DMS79 treated with DMSO at 0.1 percent for 48 hours (cell line): ENCODE results near the gene VANGL1.

ENCODE experiments used
- DNase-seq: peaks from one replicate; lab custom pipeline; 2025; lab: John Stamatoyannopoulos, UW

The VANGL1 gene

DNA sequence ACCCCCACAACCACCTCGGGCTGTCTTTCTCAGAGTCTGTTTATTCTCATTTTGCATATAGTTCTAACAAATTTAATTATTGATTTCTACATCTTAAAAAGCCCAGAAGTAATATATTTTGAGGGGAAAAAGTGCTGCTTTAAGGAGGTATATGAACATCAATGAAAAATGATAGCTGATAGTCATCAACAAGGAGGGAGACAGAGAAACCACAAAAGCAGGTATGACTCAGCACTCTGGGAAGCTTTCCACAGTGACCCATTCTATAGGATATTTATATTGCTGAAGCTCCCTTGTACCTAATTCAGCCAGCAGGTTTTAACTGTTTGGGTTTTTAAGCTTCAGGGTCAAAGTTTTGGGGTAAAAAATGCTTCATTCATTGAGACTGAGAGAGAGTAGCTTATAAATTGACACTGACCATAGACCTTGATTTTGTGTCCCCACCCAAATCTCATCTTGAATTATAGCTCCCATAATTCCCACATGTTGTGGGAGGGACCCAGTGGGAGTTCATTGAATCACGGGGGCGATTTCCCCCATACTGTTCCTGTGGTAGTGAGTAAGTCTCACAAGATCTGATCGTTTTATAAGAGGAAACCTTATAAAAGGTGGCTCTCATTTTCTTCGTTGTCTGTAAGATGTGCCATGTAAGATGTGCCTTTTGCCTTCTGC lies 27.4 kb downstream of the VANGL1 start:
- no peak for DNase-seq

- DNase-seq, result no peak
Observed at GRCh38 chr1:115669886-115670285, 28.1 kb downstream of the VANGL1 start.

GRCh38 chr1:115670476-115671175 lies 28.9 kb downstream of the VANGL1 start:
- peak; percentile 91 for DNase-seq

- peak; percentile 85 for DNase-seq
Observed at GRCh38 chr1:115671176-115671934, 29.6 kb downstream of the VANGL1 start.

- DNase-seq, result no peak
Observed at GRCh38 chr1:115672224-115673009, 30.6 kb downstream of the VANGL1 start.

GRCh38 chr1:115676498-115677181 lies 34.9 kb downstream of the VANGL1 start:
- DNase-seq, result peak; percentile 98

DNA sequence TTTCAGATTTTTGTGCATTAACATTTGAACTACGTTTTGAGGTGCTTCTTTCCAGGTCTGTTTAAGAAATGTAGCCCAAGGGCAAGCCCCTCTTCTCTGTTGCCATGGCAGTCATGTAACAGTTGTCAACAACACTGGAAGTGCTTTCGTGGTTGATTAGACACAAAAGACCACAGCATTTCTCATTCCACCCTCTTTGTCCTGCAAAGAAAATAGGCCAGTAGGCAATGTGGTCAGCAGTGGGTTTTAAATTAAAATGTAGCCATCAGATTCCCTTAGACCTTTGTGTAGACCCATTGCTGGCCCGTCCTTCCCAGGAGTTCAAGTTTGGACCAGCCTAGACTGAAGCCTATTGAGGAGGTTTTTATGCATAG lies 35.4 kb downstream of the VANGL1 start:
- peak; percentile 91 for DNase-seq

GRCh38 chr1:115677565-115677964 lies 35.8 kb downstream of the VANGL1 start:
- peak; percentile 69 for DNase-seq

GRCh38 chr1:115678141-115678540 lies 36.4 kb downstream of the VANGL1 start:
- no peak for DNase-seq

- DNase-seq, result peak; percentile 28
Observed at GRCh38 chr1:115679141-115679611, 37.4 kb downstream of the VANGL1 start.

DNA sequence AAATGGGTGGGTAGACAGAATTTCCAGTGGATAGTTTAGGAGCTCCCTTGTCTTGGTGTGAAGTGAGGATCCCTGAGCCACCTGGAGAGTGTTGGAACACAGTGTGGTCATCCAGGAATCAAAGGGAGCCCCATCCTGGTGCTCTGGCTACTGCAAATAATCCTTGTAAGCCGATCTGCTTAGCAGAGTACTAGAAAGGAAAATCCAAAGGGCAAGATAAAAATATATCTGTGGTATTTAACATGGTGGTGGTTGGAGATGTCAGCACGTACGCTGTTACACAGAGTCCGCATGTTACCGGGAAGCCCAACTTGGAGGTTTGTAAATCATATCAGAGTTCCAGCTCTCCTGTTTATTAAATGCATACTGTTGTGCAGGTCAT lies 39.0 kb downstream of the VANGL1 start:
- DNase-seq, result no peak

DNA sequence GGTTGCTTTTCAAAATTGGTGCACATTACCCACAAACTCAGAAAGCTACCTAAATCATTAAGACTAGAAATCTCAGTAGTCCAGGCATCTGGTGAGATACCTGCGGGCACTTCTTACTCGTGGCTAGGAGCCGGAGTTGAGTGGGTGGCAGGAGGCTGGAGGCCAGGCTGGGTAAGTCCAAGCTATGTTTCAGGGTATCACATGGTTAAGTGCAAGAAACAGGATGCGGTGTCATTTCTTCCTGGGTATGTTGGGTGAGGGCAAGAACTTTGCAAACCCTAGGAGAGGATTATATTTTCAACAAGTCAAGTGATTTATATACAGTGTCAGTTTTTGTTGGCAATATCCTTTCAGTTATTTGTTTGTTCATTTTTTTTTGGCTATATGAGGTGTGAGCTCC lies 41.0 kb downstream of the VANGL1 start:
- no peak for DNase-seq

GRCh38 chr1:115685029-115685705 lies 43.4 kb downstream of the VANGL1 start:
- DNase-seq, result no peak

DNA sequence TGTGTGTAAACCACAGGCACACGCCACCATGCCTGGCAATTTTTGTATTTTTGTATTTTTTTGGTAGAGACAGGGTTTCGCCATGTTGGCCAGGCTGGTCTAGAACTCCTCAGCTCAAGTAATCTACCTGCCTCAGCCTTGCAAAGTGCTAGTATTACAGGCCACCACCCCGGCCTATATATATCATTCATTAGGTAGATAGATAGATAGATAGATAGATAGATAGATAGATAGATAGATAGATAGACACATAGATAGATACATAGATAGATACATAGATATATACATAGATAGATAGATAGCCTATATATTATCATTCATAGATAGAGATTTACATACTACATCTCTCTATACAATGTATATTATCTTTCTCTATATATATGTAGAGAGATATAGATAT lies 46.0 kb downstream of the VANGL1 start:
- DNase-seq, result no peak

- DNase-seq, result no peak
Observed at GRCh38 chr1:115690972-115691371, 49.2 kb downstream of the VANGL1 start.

GRCh38 chr1:115692224-115692623 lies 50.5 kb downstream of the VANGL1 start:
- DNase-seq, result no peak

DNA sequence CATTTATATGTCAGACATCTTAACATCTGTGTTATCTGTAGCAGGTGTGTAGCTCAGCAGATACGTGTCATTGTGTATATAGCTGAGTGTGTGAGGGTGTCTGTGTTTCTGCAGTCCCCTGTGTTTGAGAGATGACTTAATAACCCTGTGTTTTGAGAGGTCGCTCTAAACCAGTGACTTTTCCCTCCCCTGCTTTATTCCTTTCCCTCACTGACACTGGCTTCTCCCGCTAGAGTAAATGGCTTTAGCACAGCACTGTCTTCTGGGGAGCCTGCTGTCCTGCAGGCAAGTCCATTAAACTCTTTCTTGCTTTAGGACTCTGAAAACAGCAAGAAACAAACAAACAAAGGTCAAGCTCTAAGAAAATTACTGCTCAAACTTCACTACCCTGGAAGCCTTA lies 53.0 kb downstream of the VANGL1 start:
- DNase-seq, result no peak

DNA sequence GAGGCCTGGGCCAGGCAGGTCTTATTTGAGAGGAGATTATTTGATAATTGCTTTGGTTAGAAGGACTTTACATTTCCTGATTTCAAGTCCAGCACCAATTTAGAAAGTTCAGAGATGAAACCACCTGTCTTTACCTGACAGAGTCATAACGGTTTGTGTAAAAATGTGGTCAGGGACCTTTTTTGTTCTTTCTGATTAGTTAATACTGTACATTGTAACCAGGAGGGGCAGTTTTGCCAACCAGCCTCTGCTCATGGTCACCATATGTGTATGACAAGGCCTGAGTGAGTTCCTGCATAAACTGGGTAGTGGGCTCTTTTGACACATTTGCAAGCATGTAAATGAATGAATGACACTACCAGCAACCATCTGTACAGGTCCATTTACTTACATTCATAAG lies 55.8 kb downstream of the VANGL1 start:
- no peak for DNase-seq

DNA sequence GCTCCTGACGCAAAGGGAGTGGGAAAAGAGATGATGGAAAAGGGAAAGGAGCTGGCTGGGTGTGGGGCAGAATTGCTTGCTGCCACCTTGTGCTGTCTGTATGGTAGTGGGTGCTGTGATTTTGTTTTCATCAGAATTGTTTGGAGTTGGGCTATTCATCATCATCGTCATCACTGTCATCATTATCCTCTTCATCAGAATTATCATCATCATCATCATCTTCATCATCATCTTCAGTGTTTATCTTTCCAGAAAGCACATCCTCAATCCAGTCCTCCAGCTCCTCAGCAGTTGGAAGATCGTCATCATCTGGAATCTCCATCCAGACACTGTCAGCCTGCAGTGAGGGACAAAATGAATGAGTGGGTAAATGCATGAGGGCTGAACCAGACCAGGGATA lies 59.3 kb downstream of the VANGL1 start:
- DNase-seq, result no peak

DNA sequence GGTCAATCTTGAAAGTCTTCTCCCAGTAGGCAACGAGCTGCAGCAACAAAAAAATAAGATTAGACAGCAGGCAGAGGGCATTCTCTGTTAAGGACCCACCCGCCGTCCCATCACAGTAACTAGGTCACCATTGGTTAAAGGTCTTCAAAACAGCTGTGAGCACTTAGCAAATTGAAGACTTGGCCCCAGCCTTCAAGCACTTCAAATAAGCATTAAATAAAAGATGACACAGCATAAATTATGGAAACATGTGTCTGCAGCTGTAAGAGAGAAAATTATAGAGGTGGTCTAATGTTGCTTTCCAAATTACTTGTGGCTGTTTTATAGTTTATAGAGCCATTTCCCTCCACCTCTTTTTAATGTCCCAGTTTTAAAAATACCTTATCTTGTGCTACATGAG lies 61.2 kb downstream of the VANGL1 start:
- peak; percentile 24 for DNase-seq
